Measurements from ENCODE around the gene CELF1.

- TF ChIP-seq, protein P1, sequence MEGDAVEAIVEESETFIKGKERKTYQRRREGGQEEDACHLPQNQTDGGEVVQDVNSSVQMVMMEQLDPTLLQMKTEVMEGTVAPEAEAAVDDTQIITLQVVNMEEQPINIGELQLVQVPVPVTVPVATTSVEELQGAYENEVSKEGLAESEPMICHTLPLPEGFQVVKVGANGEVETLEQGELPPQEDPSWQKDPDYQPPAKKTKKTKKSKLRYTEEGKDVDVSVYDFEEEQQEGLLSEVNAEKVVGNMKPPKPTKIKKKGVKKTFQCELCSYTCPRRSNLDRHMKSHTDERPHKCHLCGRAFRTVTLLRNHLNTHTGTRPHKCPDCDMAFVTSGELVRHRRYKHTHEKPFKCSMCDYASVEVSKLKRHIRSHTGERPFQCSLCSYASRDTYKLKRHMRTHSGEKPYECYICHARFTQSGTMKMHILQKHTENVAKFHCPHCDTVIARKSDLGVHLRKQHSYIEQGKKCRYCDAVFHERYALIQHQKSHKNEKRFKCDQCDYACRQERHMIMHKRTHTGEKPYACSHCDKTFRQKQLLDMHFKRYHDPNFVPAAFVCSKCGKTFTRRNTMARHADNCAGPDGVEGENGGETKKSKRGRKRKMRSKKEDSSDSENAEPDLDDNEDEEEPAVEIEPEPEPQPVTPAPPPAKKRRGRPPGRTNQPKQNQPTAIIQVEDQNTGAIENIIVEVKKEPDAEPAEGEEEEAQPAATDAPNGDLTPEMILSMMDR (IDR thresholded peaks at IDR 0.05), result no peak
- no peak for TF ChIP-seq EZH2 (IDR thresholded peaks at IDR 0.05; ENCODE audit: borderline replicate concordance, insufficient read depth, low read depth, low read length, poor library complexity, severe bottlenecking)
These were observed 114.2 kb downstream of the CELF1 start for GRCh38 chr11:47438721-47439120.
